H9 (cell line): ENCODE results near the gene AMTN. TPM values are rescaled to one million over a fixed set of nuclear protein-coding genes. Genes with fewer than 3 reads are reported as not detected.

Experiments used
- DNase-seq: peaks from one replicate; pipeline ENCODE4 v3.0.0-alpha.2; 2017
- H2AFZ ChIP-seq: one replicate; pipeline ENCODE4 v1.6.1; 2013; ENCODE audit warnings: mild to moderate bottlenecking, low read length, control low read depth, moderate library complexity
- H2AK5ac ChIP-seq: 2 replicates; pipeline ENCODE4 v1.6.1; 2013; ENCODE audit warnings: low read length, control low read depth, mixed read lengths; ENCODE audit not compliant: insufficient read length
- H2BK120ac ChIP-seq: one replicate; pipeline ENCODE4 v1.6.1; 2013; ENCODE audit warnings: low read depth, mild to moderate bottlenecking, low read length, control low read depth, inconsistent platforms; ENCODE audit not compliant: poor library complexity, severe bottlenecking
- H2BK12ac ChIP-seq: 2 replicates; pipeline ENCODE4 v1.6.1; 2013; ENCODE audit warnings: low read length, control low read depth, mixed read lengths, low read depth; ENCODE audit not compliant: insufficient read length
- H2BK15ac ChIP-seq: 2 replicates; pipeline ENCODE4 v1.6.1; 2013; ENCODE audit warnings: low read depth, low read length, control low read depth
- H2BK20ac ChIP-seq: one replicate; pipeline ENCODE4 v1.6.1; 2013; ENCODE audit warnings: low read depth, mild to moderate bottlenecking, low read length, control low read depth, inconsistent platforms; ENCODE audit not compliant: poor library complexity, severe bottlenecking
- H2BK5ac ChIP-seq: 2 replicates; pipeline ENCODE4 v1.6.1; 2013; ENCODE audit warnings: low read length, control low read depth, mixed read lengths; ENCODE audit not compliant: insufficient read length
- H3K14ac ChIP-seq: 2 replicates; pipeline ENCODE4 v1.6.1; 2013; ENCODE audit warnings: low read length, control low read depth; ENCODE audit not compliant: insufficient read depth
- H3K18ac ChIP-seq: 2 replicates; pipeline ENCODE4 v1.6.1; 2013; ENCODE audit warnings: low read depth, mild to moderate bottlenecking, mixed read lengths, low read length, control low read depth; ENCODE audit not compliant: insufficient read length
- H3K23ac ChIP-seq: 2 replicates; pipeline ENCODE4 v1.6.1; 2013; ENCODE audit warnings: low read length, control low read depth, mixed read lengths, low read depth; ENCODE audit not compliant: insufficient read length
- H3K23me2 ChIP-seq: 2 replicates; pipeline ENCODE4 v1.6.1; 2013; ENCODE audit warnings: low read depth, mild to moderate bottlenecking, mixed read lengths, low read length, control low read depth; ENCODE audit not compliant: insufficient read length, poor library complexity, severe bottlenecking
- H3K27ac ChIP-seq: 2 replicates; pipeline ENCODE4 v1.5.1; 2013; ENCODE audit warnings: low read length, control low read depth, mixed read lengths, low read depth; ENCODE audit not compliant: insufficient read length
- H3K27me3 ChIP-seq: 2 replicates; pipeline ENCODE4 v1.6.1; 2013; ENCODE audit warnings: low read length, control low read depth, inconsistent platforms; ENCODE audit not compliant: insufficient read depth
- H3K4ac ChIP-seq: 2 replicates; pipeline ENCODE4 v1.6.1; 2013; ENCODE audit warnings: low read depth, mild to moderate bottlenecking, control low read depth, inconsistent platforms, low read length, moderate library complexity
- H3K4me1 ChIP-seq: 2 replicates; pipeline ENCODE4 v1.6.1; 2013; ENCODE audit warnings: low read length, control low read depth, inconsistent platforms; ENCODE audit not compliant: insufficient read depth
- H3K4me2 ChIP-seq: 2 replicates; pipeline ENCODE4 v1.6.1; 2013; ENCODE audit warnings: low read length, control low read depth, mixed read lengths; ENCODE audit not compliant: insufficient read length, insufficient read depth
- H3K56ac ChIP-seq: 2 replicates; pipeline ENCODE4 v1.6.1; 2013; ENCODE audit warnings: low read depth, mild to moderate bottlenecking, mixed read lengths, low read length, control low read depth; ENCODE audit not compliant: insufficient read length
- H3K79me1 ChIP-seq: 2 replicates; pipeline ENCODE4 v1.6.1; 2013; ENCODE audit warnings: low read depth, mild to moderate bottlenecking, moderate library complexity, low read length, control low read depth, inconsistent platforms; ENCODE audit not compliant: insufficient read depth, poor library complexity, severe bottlenecking
- H3K79me2 ChIP-seq: 2 replicates; pipeline ENCODE4 v1.6.1; 2013; ENCODE audit warnings: low read length, control low read depth, inconsistent platforms; ENCODE audit not compliant: insufficient read depth
- H3K9ac ChIP-seq: 2 replicates; pipeline ENCODE4 v1.6.1; 2013; ENCODE audit warnings: low read length, control low read depth, mixed read lengths; ENCODE audit not compliant: insufficient read length; ENCODE audit errors: extremely low read depth
- H3K9me3 ChIP-seq: one replicate; pipeline ENCODE4 v1.6.1; 2013; ENCODE audit warnings: low read depth, low read length, inconsistent platforms; ENCODE audit not compliant: control insufficient read depth
- H3T11ph ChIP-seq: one replicate; pipeline ENCODE4 v1.6.1; 2013; ENCODE audit warnings: mild to moderate bottlenecking, low read length, control low read depth, inconsistent platforms
- H4K20me1 ChIP-seq: one replicate; pipeline ENCODE4 v1.6.1; 2013; ENCODE audit not compliant: control insufficient read depth, insufficient read length, insufficient read depth
- H4K5ac ChIP-seq: 2 replicates; pipeline ENCODE4 v1.6.1; 2013; ENCODE audit warnings: low read depth, mild to moderate bottlenecking, mixed read lengths, low read length, control low read depth; ENCODE audit not compliant: insufficient read length
- H4K8ac ChIP-seq: replicated peaks from 2 replicates; pipeline ENCODE4 v1.6.1; 2013; ENCODE audit warnings: low read length, control low read depth, mixed read lengths, low read depth; ENCODE audit not compliant: insufficient read length
- H4K91ac ChIP-seq: 2 replicates; pipeline ENCODE4 v1.6.1; 2013; ENCODE audit warnings: low read depth, mild to moderate bottlenecking, moderate library complexity, mixed read lengths, low read length, control low read depth; ENCODE audit not compliant: insufficient read length
- H3K27ac Mint-ChIP-seq, 3 experiments: 2 replicates in 2 of 3; 3 replicates in 1 of 3; pipeline ENCODE4 v1.8.0; 2020 to 2021; ENCODE audit warnings: mixed read lengths in 3 of 3, mild to moderate bottlenecking in 1 of 3, moderate library complexity in 1 of 3
- H3K27me3 Mint-ChIP-seq: 2 replicates; pipeline ENCODE4 v1.8.0; 2021; ENCODE audit warnings: low read depth, mild to moderate bottlenecking, moderate library complexity, mixed read lengths
- H3K36me3 Mint-ChIP-seq, 3 experiments: 2 replicates in 2 of 3; 3 replicates in 1 of 3; pipeline ENCODE4 v1.8.0; 2020 to 2021; ENCODE audit warnings: low read depth in 3 of 3, mixed read lengths in 3 of 3; ENCODE audit not compliant: insufficient read depth in 1 of 3
- H3K4me1 Mint-ChIP-seq, 2 experiments: 2 replicates each; pipeline ENCODE4 v1.8.0; 2020; ENCODE audit warnings: mixed read lengths in 2 of 2
- H3K4me3 Mint-ChIP-seq, 2 experiments: 2 replicates in 1 of 2; 3 replicates in 1 of 2; pipeline ENCODE4 v1.8.0; 2020 to 2021; ENCODE audit warnings: mild to moderate bottlenecking in 2 of 2, mixed read lengths in 2 of 2, moderate library complexity in 1 of 2
- H3K9me3 Mint-ChIP-seq, 2 experiments: 2 replicates in 1 of 2; 3 replicates in 1 of 2; pipeline ENCODE4 v1.8.0; 2020; ENCODE audit warnings: mild to moderate bottlenecking in 2 of 2, mixed read lengths in 2 of 2, moderate library complexity in 1 of 2
- CTCF ChIP-seq: fragments of 200-600 bp; sonication (generic); conservative IDR thresholded peaks from 3 replicates; pipeline ENCODE4 v1.8.0; 2021; ENCODE audit warnings: antibody characterized with exemption, mild to moderate bottlenecking
- WGBS: extraction: QIAGEN DNeasy Blood & Tissue Kit; methylation state at CpG from one replicate; pipeline ENCODE4 v1.1.7; 2013; ENCODE audit warnings: missing lambda C conversion rate, low lambda C conversion rate, mixed read lengths; ENCODE audit not compliant: insufficient read length; ENCODE audit errors: extremely low coverage; 5-methylcytosine and 5-hydroxymethylcytosine counted together
- total RNA-seq: library from RNA; stranded (reverse); gene quantifications from 2 replicates; pipeline ENCODE4 v1.2.1, GENCODE V29; 2021

Gene AMTN
- total RNA-seq, 1 experiment from 2014 or later: not detected

- TF ChIP-seq CTCF: no peak
- H3K9me3 Mint-ChIP-seq: no peaks in the 10 kb centered on the region
- no peak overlapping the region for H2BK15ac ChIP-seq
- H4K91ac ChIP-seq: no peak overlapping the region
- no peaks in the 10 kb centered on the region for H4K20me1 ChIP-seq
- H3K9ac ChIP-seq: no peak overlapping the region
- no peaks in the 10 kb centered on the region for H3K79me2 ChIP-seq
- no peaks in the 10 kb centered on the region for H3K4me1 ChIP-seq
- H3K4me2 ChIP-seq: no peak overlapping the region
- H3K27ac ChIP-seq: no peak overlapping the region
- no peak overlapping the region for H2AFZ ChIP-seq
- no peak overlapping the region for H3K56ac ChIP-seq
- no peak overlapping the region for H3T11ph ChIP-seq
- no peak overlapping the region for H3K27ac Mint-ChIP-seq
- H3K18ac ChIP-seq: no peak overlapping the region
- H2AK5ac ChIP-seq: no peak overlapping the region
- H3K4me1 Mint-ChIP-seq: no peaks in the 10 kb centered on the region
- no peak overlapping the region for H2BK12ac ChIP-seq
- no peak overlapping the region for H2BK120ac ChIP-seq
- no peak overlapping the region for H3K4me3 Mint-ChIP-seq
- H3K23ac ChIP-seq: no peak overlapping the region
- no CpG with 5 or more reads among the region's 3 CpGs for WGBS
- no peak overlapping the region for H2BK20ac ChIP-seq
- no peak for DNase-seq
- no peak overlapping the region for H4K5ac ChIP-seq
- H3K36me3 Mint-ChIP-seq: no peaks in the 10 kb centered on the region
- H3K27me3 Mint-ChIP-seq: no peaks in the 10 kb centered on the region; the same call in none of the 2 replicates
- no peaks in the 10 kb centered on the region for H3K27me3 ChIP-seq
- no peak overlapping the region for H4K8ac ChIP-seq
- H3K4ac ChIP-seq: no peak overlapping the region
- H3K79me1 ChIP-seq: no peaks in the 10 kb centered on the region
- no peak overlapping the region for H2BK5ac ChIP-seq
- H3K14ac ChIP-seq: no peak overlapping the region
- H3K9me3 ChIP-seq: no peaks in the 10 kb centered on the region
- no peaks in the 10 kb centered on the region for H3K23me2 ChIP-seq
These were observed 347 bp downstream of the AMTN start for GRCh38 chr4:70518716-70519115.
